ENCODE results near the gene NACA2.
"Not testable (repeated sequence)": the region's sequence is repeated elsewhere in the genome, so short reads cannot be mapped to it uniquely, and the experiment has no call there.

Gene NACA2

DNA sequence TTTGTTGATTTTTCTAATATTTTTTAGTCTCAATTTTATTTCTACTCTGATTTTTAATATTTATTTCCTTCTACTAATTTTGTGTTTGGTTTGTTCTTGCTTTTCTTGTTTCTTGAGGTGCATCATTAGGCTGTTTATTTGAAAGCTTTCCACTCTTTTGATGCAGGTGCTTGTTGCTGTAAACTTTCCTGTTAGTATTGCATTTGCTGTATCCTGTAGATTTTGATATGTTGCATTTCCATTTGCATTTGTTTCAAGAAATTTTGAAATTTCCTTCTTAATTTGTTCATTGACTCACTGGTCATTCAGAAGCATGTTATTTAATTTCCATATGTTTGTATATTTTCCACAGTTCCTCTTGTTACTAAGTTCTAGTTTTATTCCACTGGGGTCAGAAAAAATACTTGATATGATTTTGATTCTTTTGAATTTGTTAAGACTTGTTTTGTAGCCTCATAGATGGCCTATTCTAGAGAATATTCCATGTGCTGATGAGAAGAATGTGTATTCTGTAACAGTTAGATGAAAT lies 43.1 kb upstream of the NACA2 start:
- Histone ChIP-seq H3K4me3 (ENCODE audit: low read depth, low read length) (no peak overlapping the region), H3K27me3 (ENCODE audit: insufficient read depth, low read depth, severe bottlenecking) (no peaks in the 10 kb centered on the region), H3K9me3 (ENCODE audit: severe bottlenecking) (peaks cover 8% of the 10 kb centered on the region), H3K36me3 (no peaks in the 10 kb centered on the region), H3K27ac (no peak overlapping the region)
- no peak for DNase-seq
- TF ChIP-seq, protein P1, sequence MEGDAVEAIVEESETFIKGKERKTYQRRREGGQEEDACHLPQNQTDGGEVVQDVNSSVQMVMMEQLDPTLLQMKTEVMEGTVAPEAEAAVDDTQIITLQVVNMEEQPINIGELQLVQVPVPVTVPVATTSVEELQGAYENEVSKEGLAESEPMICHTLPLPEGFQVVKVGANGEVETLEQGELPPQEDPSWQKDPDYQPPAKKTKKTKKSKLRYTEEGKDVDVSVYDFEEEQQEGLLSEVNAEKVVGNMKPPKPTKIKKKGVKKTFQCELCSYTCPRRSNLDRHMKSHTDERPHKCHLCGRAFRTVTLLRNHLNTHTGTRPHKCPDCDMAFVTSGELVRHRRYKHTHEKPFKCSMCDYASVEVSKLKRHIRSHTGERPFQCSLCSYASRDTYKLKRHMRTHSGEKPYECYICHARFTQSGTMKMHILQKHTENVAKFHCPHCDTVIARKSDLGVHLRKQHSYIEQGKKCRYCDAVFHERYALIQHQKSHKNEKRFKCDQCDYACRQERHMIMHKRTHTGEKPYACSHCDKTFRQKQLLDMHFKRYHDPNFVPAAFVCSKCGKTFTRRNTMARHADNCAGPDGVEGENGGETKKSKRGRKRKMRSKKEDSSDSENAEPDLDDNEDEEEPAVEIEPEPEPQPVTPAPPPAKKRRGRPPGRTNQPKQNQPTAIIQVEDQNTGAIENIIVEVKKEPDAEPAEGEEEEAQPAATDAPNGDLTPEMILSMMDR (IDR thresholded peaks at IDR 0.05; ENCODE audit: low read depth, low read length) = no peak

DNA sequence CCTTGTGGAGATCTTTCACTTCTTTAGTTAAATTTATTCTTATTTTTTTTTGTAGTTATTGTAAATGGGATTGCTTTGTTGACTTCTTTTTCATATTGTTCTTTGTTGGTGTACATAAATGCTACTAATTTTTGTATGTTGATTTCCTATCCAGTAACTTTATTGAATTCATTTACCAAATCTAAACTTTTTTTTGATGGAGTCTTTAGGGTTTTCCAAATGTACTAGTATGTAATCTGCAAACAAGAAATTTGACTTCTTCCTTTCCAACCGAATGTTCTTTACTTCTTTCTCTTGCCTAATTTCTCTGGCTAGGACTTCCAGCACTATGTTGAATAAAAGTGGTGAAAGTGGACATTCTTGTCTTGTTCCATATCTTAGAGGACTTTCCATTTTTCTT lies 41.8 kb upstream of the NACA2 start:
- peaks cover 8% of the 10 kb centered on the region for H3K9me3 ChIP-seq (ENCODE audit: severe bottlenecking)
- no peak for DNase-seq
- H3K36me3 ChIP-seq = no peaks in the 10 kb centered on the region
- TF ChIP-seq, protein P1 (IDR thresholded peaks at IDR 0.05; ENCODE audit: low read depth, low read length) = no peak
- no peak overlapping the region for H3K4me3 ChIP-seq (ENCODE audit: low read depth, low read length)
- H3K27me3 ChIP-seq (ENCODE audit: insufficient read depth, low read depth, severe bottlenecking) = no peaks in the 10 kb centered on the region
- H3K27ac ChIP-seq = no peak overlapping the region

- peaks cover 8% of the 10 kb centered on the region for H3K9me3 ChIP-seq (ENCODE audit: severe bottlenecking)
- H3K4me3 ChIP-seq (ENCODE audit: low read depth, low read length) = no peak overlapping the region
- no peaks in the 10 kb centered on the region for H3K27me3 ChIP-seq (ENCODE audit: insufficient read depth, low read depth, severe bottlenecking)
- no peak for DNase-seq
- no peak overlapping the region for H3K27ac ChIP-seq
- TF ChIP-seq, protein P1 (IDR thresholded peaks at IDR 0.05; ENCODE audit: low read depth, low read length) = no peak
- no peaks in the 10 kb centered on the region for H3K36me3 ChIP-seq
Observed at GRCh38 chr17:61631800-61632199, 40.8 kb upstream of the NACA2 start.

DNA sequence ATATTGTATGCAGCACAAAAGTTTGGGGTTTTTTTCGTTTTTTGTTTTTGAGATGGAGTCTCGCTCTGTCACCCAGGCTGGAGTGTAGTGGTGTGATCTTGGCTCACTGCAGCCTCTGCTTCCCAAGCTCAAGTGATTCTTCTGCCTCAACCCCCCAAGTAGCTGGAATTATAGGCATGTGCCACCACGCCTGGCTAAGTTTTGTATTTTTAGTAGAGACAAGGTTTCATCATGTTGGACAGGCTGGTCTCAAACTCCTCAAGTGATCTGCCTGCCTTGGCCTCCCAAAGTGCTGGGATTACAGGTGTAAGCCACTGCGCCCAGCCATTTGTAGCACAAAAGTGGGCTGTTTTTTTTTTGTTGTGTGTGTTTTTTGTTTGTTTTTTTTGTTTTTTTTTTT lies 37.1 kb upstream of the NACA2 start:
- H3K4me3 ChIP-seq (ENCODE audit: low read depth, low read length); H3K36me3 ChIP-seq; H3K9me3 ChIP-seq (ENCODE audit: severe bottlenecking); H3K27ac ChIP-seq; H3K27me3 ChIP-seq (ENCODE audit: insufficient read depth, low read depth, severe bottlenecking); DNase-seq: not testable (repeated sequence)

GRCh38 chr17:61627658-61628057 lies 36.6 kb upstream of the NACA2 start:
- no peak overlapping the region for H3K27ac ChIP-seq
- H3K36me3 ChIP-seq = no peaks in the 10 kb centered on the region
- DNase-seq = no peak
- TF ChIP-seq, protein P1 (IDR thresholded peaks at IDR 0.05; ENCODE audit: low read depth, low read length) = no peak
- no peak overlapping the region for H3K4me3 ChIP-seq (ENCODE audit: low read depth, low read length)
- no peaks in the 10 kb centered on the region for H3K27me3 ChIP-seq (ENCODE audit: insufficient read depth, low read depth, severe bottlenecking)
- H3K9me3 ChIP-seq (ENCODE audit: severe bottlenecking) = no peaks in the 10 kb centered on the region

- Histone ChIP-seq H3K36me3 (no peaks in the 10 kb centered on the region), H3K9me3 (ENCODE audit: severe bottlenecking) (no peaks in the 10 kb centered on the region), H3K27me3 (ENCODE audit: insufficient read depth, low read depth, severe bottlenecking) (no peaks in the 10 kb centered on the region), H3K27ac (no peak overlapping the region), H3K4me3 (ENCODE audit: low read depth, low read length) (no peak overlapping the region)
- DNase-seq = no peak
- TF ChIP-seq, protein P1 (IDR thresholded peaks at IDR 0.05; ENCODE audit: low read depth, low read length) = no peak
Observed at GRCh38 chr17:61627125-61627524, 36.1 kb upstream of the NACA2 start.
